ENCODE measurements around the gene CUBN. TPM values are rescaled to one million over a fixed set of nuclear protein-coding genes. Genes with fewer than 3 reads are reported as not detected.
A peak's percentile ranks its signal among the peaks of the same experiment; 100 is the strongest.

The CUBN gene
- total RNA-seq, 8 experiments from 2014 or later = 0.58 to 23.2 (median 1.4) TPM

DNA sequence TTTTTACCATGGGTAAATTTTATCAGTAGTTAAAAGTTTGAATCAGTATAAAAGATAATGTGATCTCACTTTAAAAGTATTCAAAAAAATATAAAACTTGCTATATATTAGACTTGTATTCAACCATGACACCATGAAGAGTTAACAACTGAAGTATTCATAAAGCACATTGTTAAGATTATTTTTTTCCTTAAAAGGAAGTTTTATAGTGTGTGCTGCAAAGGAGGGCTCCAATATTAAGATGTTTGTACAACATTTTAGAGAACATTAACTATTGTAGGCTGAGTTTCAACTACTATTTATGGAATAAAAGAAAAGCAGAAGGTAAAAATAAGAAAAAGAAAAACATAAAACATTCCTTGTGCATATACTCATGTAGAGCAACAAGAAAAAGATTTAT, 24.5 kb upstream of the CUBN start:
- Histone ChIP-seq H3K4me1 (replicated peaks in 1 of 2) (no peaks in the 10 kb centered on the region), H3K27ac (no peak overlapping the region), H3K4me3 (no peak overlapping the region)
- ATAC-seq (replicated peaks in 6 of 8) = no peak
- in situ Hi-C loops (cut with MboI; ENCODE audit: low pct_unique_long_range_greater_than_20kb in 2 of 9, low sequenced_read_pairs in 9 of 9, unreplicated experiment in 9 of 9) = no loop called here

GRCh38 chr10:17153321-17153720, 23.7 kb upstream of the CUBN start:
- H3K27ac ChIP-seq = no peak overlapping the region
- H3K4me3 ChIP-seq = no peak overlapping the region
- H3K4me1 ChIP-seq (replicated peaks in 1 of 2) = peaks cover 0 to 2% of the 10 kb centered on the region in 2 donors
- WGBS, 10 experiments = 80 to 100% (median 92%) methylated on average over 1 to 5 of the region's 5 CpGs; no CpG with 5 or more reads in 1 of the 10 experiments
- ATAC-seq (replicated peaks in 6 of 8) = no peak
- in situ Hi-C loops (cut with MboI; ENCODE audit: low pct_unique_long_range_greater_than_20kb in 2 of 9, low sequenced_read_pairs in 9 of 9, unreplicated experiment in 9 of 9) = no loop called here

GRCh38 chr10:17151716-17152115, 22.1 kb upstream of the CUBN start:
- WGBS, 10 experiments = 67 to 100% (median 85%) methylated on average over 1 of the region's 1 CpG; no CpG with 5 or more reads in 2 of the 10 experiments
- no peak overlapping the region for H3K27ac ChIP-seq
- ATAC-seq (replicated peaks in 6 of 8) = peak in 1 of 8 experiments; percentile 29
- H3K4me1 ChIP-seq (replicated peaks in 1 of 2) = peaks cover 9 to 12% of the 10 kb centered on the region in 2 donors
- in situ Hi-C loops (cut with MboI; ENCODE audit: low pct_unique_long_range_greater_than_20kb in 2 of 9, low sequenced_read_pairs in 9 of 9, unreplicated experiment in 9 of 9) = no loop called here
- no peak overlapping the region for H3K4me3 ChIP-seq

- peak in 1 of 8 experiments; percentile 47 for ATAC-seq (replicated peaks in 6 of 8)
- Histone ChIP-seq H3K4me3 (no peak overlapping the region), H3K4me1 (replicated peaks in 1 of 2) (peaks cover 9 to 12% of the 10 kb centered on the region in 2 donors), H3K27ac (no peak overlapping the region)
- in situ Hi-C loops (cut with MboI; ENCODE audit: low pct_unique_long_range_greater_than_20kb in 2 of 9, low sequenced_read_pairs in 9 of 9, unreplicated experiment in 9 of 9) = no loop called here
- WGBS, 10 experiments = 52 to 100% (median 90%) methylated on average over 2 to 5 of the region's 5 CpGs
Measured at GRCh38 chr10:17147884-17148489, 18.4 kb upstream of the CUBN start.

DNA sequence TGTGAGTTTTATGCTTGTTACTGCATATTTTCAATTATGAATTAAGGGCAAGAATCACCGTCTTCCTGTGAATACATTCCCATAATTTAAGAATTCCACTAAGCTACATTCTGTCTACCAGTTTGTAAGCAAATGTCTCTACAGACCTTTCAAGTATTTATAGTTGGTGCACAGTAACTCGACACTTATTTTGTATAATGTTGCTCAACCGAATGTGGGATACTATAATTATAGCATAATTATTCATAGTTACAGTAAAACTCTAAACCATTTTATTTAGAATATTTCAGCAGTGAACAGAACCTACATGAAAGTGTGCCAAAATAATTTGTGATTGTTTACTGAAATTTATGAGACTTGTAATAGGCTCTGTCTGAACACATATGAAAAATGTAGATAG, 17.3 kb upstream of the CUBN start:
- in situ Hi-C loops (cut with MboI; ENCODE audit: low pct_unique_long_range_greater_than_20kb in 2 of 9, low sequenced_read_pairs in 9 of 9, unreplicated experiment in 9 of 9) = no loop called here
- 5 to 100% (median 81%) methylated on average over 1 to 3 of the region's 3 CpGs; no CpG with 5 or more reads in 4 of the 10 experiments for WGBS, 10 experiments
- Histone ChIP-seq H3K4me3 (no peak overlapping the region), H3K27ac (no peak overlapping the region), H3K4me1 (replicated peaks in 1 of 2) (peaks cover 9 to 12% of the 10 kb centered on the region in 2 donors)
- ATAC-seq (replicated peaks in 6 of 8) = peak in 1 of 8 experiments; percentile 70

GRCh38 chr10:17145239-17145638, 15.6 kb upstream of the CUBN start:
- ATAC-seq (replicated peaks in 6 of 8) = no peak
- peaks cover 9 to 14% of the 10 kb centered on the region in 2 donors for H3K4me1 ChIP-seq (replicated peaks in 1 of 2)
- in situ Hi-C loops (cut with MboI; ENCODE audit: low pct_unique_long_range_greater_than_20kb in 2 of 9, low sequenced_read_pairs in 9 of 9, unreplicated experiment in 9 of 9) = no loop called here
- no peak overlapping the region for H3K27ac ChIP-seq
- 86 to 100% (median 92%) methylated on average over 1 of the region's 1 CpG; no CpG with 5 or more reads in 5 of the 10 experiments for WGBS, 10 experiments
- H3K4me3 ChIP-seq = no peak overlapping the region

DNA sequence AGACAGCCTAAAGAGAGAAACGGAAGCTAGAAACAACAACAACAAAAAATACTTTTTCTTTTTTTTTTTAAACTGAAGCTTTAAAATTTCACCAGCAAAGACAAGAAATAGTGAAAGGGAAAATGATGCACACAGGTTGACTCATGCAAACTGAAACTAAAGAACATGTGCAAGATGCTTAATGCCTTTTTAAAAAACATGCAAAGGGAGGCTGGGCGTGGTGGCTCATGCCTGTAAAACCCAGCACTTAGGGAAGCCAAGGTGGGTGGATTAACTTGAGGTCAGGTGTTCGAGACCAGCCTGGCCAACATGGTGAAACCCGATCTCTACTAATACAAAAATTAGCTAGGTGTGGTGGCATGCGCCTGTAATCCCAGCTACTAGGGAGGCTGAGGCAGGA, 15.1 kb upstream of the CUBN start:
- ATAC-seq (replicated peaks in 6 of 8) = peak in 2 of 8 experiments; percentile 44 to 71
- in situ Hi-C loops (cut with MboI; ENCODE audit: low pct_unique_long_range_greater_than_20kb in 2 of 9, low sequenced_read_pairs in 9 of 9, unreplicated experiment in 9 of 9) = no loop called here
- no peak overlapping the region for H3K4me3 ChIP-seq
- H3K4me1 ChIP-seq (replicated peaks in 1 of 2) = peaks cover 12 to 19% of the 10 kb centered on the region in 2 donors
- WGBS, 10 experiments = 69 to 100% (median 90%) methylated on average over 1 to 5 of the region's 5 CpGs
- no peak overlapping the region for H3K27ac ChIP-seq

DNA sequence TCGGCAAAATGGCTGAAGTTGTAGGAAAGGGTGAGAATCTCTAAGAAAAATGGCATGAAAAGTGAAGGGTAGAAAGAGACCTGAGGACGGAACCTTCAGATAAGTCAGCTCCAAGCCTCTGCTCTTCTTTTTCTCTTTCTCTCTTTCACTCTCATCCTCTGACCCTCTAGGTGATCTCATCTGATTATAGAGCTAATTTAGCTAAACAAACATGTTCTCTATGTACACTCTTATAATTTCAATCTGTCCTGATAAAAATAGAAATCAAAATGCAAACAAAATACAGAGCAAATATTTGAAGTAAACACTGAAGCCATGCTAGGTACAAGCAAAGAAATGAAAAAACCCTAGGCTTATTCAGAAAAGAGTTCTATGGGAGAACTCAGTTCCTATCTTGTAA, 14.4 kb upstream of the CUBN start:
- no peak overlapping the region for H3K27ac ChIP-seq
- no peak overlapping the region for H3K4me3 ChIP-seq
- 90 to 100% (median 98%) methylated on average over 1 to 2 of the region's 2 CpGs for WGBS, 10 experiments
- no peak for ATAC-seq (replicated peaks in 6 of 8)
- in situ Hi-C loops (cut with MboI; ENCODE audit: low pct_unique_long_range_greater_than_20kb in 2 of 9, low sequenced_read_pairs in 9 of 9, unreplicated experiment in 9 of 9) = no loop called here
- H3K4me1 ChIP-seq (replicated peaks in 1 of 2) = peaks cover 15 to 24% of the 10 kb centered on the region in 2 donors

GRCh38 chr10:17143055-17143690, 13.6 kb upstream of the CUBN start:
- H3K4me1 ChIP-seq (replicated peaks in 1 of 2) = peaks cover 23 to 28% of the 10 kb centered on the region in 2 donors
- ATAC-seq (replicated peaks in 6 of 8) = no peak
- H3K4me3 ChIP-seq = no peak overlapping the region
- no peak overlapping the region for H3K27ac ChIP-seq
- in situ Hi-C loops (cut with MboI; ENCODE audit: low pct_unique_long_range_greater_than_20kb in 2 of 9, low sequenced_read_pairs in 9 of 9, unreplicated experiment in 9 of 9) = no loop called here
- 0 to 100% (median 88%) methylated on average over 1 to 3 of the region's 3 CpGs for WGBS, 10 experiments

DNA sequence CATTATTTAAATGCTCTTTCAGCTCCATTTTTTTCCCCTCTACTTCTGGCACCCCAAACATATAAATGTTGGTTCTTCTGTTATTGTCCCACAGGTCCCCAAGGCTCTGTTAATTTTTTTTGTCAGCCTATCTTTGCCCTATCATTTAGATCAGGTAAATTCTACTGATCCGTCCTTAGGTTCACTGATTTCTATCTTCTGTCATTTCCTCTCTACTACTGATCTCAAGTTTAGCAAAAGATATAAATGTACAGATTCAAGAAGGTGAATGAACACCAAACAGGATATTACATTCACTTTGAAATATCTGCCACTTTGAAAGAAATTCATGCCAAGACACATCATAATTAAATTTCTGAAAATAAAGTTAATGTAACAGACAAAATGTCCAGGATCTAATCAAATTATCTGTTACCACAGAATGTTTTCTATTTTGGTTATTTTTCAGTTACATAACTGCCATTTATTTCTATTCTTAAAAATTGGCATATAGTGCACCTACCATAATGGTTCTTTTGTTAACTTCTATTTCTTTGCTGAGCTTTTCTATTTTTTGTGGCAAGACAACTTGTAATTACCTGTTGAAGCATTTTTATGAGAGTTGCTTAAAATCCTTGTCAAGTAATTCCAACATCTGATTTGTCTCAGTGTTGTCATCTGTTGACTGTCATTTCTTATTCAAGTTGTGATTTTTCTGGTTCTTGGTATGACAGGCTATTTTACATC, 12.1 kb upstream of the CUBN start:
- 100% methylated on average over 1 of the region's 1 CpG; no CpG with 5 or more reads in 1 of the 10 experiments for WGBS, 10 experiments
- Histone ChIP-seq H3K27ac (no peak overlapping the region), H3K4me3 (no peak overlapping the region), H3K4me1 (replicated peaks in 1 of 2) (peaks cover 21 to 32% of the 10 kb centered on the region in 2 donors)
- no peak for ATAC-seq (replicated peaks in 6 of 8)
- in situ Hi-C loops (cut with MboI; ENCODE audit: low pct_unique_long_range_greater_than_20kb in 2 of 9, low sequenced_read_pairs in 9 of 9, unreplicated experiment in 9 of 9) = no loop called here

DNA sequence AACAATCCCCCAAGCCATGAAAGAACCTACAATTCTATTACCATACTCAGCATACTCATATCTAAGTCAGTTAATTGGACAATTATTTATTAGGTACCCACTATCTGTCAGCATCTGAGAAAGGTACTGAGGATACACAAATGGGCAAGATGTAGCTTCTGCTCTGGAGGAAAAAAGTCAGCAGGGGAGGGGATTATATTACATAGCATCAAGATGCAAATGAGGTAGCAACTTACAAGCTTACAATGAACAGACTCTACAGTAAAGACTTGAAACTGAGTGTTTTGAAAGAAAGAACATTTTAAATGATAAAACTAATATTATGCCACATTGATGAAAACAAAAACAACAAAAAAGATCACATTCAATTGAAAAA, 10.8 kb upstream of the CUBN start:
- in situ Hi-C loops (cut with MboI; ENCODE audit: low pct_unique_long_range_greater_than_20kb in 2 of 9, low sequenced_read_pairs in 9 of 9, unreplicated experiment in 9 of 9) = no loop called here
- ATAC-seq (replicated peaks in 6 of 8) = no peak
- Histone ChIP-seq H3K4me3 (no peak overlapping the region), H3K27ac (peak overlapping the region; percentile 62 to 72), H3K4me1 (replicated peaks in 1 of 2) (peaks cover 21 to 34% of the 10 kb centered on the region in 2 donors)

DNA sequence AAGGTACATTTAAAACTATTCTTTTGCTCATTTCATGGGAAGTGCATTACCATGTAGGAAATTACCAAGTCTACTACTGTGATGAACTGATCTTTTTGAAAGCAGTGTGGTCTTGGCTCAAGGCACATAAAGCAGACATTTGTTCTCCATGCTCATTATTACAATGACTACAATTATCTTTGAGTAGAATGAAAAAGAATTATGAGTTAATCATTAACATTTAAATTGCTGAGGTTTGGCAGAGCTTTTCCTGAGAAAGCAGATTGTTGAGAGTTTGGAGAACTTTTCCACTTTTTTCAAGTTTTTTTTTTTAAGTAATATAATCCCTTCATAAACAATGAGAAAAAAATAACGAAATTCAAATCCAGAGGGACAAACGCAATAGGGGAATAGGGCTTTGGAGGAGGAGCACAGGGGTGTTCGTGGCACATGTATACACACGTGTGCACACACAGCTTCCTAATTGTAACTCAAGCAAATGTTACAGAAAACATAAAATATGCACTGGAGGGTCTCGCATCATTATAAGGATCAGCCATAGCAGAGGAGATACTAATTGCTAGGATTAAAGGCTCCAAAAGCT, 8.9 kb upstream of the CUBN start:
- H3K4me3 ChIP-seq = no peak overlapping the region
- peak in 5 of 8 experiments; percentile 23 to 45 (median 31) for ATAC-seq (replicated peaks in 6 of 8)
- H3K4me1 ChIP-seq (replicated peaks in 1 of 2) = peaks cover 27 to 40% of the 10 kb centered on the region in 2 donors
- peak overlapping the region in 1 of 2 donors; percentile 10 for H3K27ac ChIP-seq
- 38 to 88% (median 71%) methylated on average over 2 to 5 of the region's 5 CpGs; no CpG with 5 or more reads in 2 of the 10 experiments for WGBS, 10 experiments
- in situ Hi-C loops (cut with MboI; ENCODE audit: low pct_unique_long_range_greater_than_20kb in 2 of 9, low sequenced_read_pairs in 9 of 9, unreplicated experiment in 9 of 9) = no loop called here

GRCh38 chr10:17134737-17135260, 5.2 kb upstream of the CUBN start:
- Histone ChIP-seq H3K4me1 (replicated peaks in 1 of 2) (peaks cover 25 to 38% of the 10 kb centered on the region in 2 donors), H3K27ac (no peak overlapping the region), H3K4me3 (no peak overlapping the region)
- in situ Hi-C loops (cut with MboI; ENCODE audit: low pct_unique_long_range_greater_than_20kb in 2 of 9, low sequenced_read_pairs in 9 of 9, unreplicated experiment in 9 of 9) = no loop called here
- ATAC-seq (replicated peaks in 6 of 8) = peak in 2 of 8 experiments; percentile 28 to 72
